ENCODE results near the gene MT1H. TPM values are rescaled to one million over a fixed set of nuclear protein-coding genes. Genes with fewer than 3 reads are reported as not detected.

MT1H gene
- total RNA-seq, 2 donors from 2014 or later = 4.9 to 8.8 TPM

DNA sequence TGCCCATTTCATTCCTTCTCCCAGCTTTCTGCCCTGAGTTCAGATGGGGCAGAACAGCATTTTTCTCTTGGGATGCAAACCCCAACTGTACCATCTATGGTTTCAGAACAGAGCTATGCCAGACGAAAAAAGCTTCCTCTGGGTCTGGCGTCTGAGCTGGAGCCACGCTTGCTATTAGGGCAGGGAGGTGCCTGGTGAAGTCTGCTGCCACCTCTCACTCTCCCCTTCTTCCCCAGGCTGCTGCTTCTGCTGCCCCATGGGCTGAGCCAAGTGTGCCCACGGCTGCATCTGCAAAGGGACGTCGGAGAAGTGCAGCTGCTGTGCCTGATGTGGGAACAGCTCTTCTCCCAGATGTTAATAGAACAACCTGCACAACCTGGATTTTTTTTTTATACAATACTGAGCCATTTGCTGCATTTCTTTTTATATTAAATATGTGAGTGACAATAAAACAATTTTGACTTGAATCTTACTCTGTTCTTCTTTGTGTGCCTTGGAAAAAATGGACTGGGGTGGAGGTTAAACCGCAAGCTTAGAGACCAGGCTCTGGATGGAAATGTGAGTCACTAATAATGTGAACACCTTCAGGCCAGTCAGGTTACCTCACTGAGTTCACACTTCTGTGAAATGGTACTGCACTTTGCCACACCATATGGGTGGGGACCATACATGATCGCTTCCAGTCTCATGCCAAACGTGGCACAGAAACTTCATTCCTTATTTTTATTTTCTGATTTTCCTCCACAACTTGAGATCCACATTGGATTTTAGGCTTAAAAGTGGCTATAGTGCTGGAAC lies 32.8 kb upstream of the MT1H start:
- no peak for TF ChIP-seq POLR2A (IDR thresholded peaks at IDR 0.05)
- TF ChIP-seq, protein P1, sequence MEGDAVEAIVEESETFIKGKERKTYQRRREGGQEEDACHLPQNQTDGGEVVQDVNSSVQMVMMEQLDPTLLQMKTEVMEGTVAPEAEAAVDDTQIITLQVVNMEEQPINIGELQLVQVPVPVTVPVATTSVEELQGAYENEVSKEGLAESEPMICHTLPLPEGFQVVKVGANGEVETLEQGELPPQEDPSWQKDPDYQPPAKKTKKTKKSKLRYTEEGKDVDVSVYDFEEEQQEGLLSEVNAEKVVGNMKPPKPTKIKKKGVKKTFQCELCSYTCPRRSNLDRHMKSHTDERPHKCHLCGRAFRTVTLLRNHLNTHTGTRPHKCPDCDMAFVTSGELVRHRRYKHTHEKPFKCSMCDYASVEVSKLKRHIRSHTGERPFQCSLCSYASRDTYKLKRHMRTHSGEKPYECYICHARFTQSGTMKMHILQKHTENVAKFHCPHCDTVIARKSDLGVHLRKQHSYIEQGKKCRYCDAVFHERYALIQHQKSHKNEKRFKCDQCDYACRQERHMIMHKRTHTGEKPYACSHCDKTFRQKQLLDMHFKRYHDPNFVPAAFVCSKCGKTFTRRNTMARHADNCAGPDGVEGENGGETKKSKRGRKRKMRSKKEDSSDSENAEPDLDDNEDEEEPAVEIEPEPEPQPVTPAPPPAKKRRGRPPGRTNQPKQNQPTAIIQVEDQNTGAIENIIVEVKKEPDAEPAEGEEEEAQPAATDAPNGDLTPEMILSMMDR (IDR thresholded peaks at IDR 0.05) = no peak
- no peaks in the 10 kb centered on the region for H3K27me3 ChIP-seq
- 79 to 83% methylated on average over 9 of the region's 9 CpGs for WGBS, 2 donors
- intact Hi-C loops (cut with DNase I) = no loop called here
- H3K9me3 ChIP-seq = no peaks in the 10 kb centered on the region
- no peak overlapping the region for H3K27ac ChIP-seq
- ATAC-seq (no peak), DNase-seq (no peak)
- H3K4me3 ChIP-seq = no peak overlapping the region
- no peaks in the 10 kb centered on the region for H3K36me3 ChIP-seq (replicated peaks in 1 of 2; ENCODE audit: insufficient read depth in 1 of 2, low read depth in 2 of 2)
- H3K4me1 ChIP-seq = peaks cover 26% of the 10 kb centered on the region

DNA sequence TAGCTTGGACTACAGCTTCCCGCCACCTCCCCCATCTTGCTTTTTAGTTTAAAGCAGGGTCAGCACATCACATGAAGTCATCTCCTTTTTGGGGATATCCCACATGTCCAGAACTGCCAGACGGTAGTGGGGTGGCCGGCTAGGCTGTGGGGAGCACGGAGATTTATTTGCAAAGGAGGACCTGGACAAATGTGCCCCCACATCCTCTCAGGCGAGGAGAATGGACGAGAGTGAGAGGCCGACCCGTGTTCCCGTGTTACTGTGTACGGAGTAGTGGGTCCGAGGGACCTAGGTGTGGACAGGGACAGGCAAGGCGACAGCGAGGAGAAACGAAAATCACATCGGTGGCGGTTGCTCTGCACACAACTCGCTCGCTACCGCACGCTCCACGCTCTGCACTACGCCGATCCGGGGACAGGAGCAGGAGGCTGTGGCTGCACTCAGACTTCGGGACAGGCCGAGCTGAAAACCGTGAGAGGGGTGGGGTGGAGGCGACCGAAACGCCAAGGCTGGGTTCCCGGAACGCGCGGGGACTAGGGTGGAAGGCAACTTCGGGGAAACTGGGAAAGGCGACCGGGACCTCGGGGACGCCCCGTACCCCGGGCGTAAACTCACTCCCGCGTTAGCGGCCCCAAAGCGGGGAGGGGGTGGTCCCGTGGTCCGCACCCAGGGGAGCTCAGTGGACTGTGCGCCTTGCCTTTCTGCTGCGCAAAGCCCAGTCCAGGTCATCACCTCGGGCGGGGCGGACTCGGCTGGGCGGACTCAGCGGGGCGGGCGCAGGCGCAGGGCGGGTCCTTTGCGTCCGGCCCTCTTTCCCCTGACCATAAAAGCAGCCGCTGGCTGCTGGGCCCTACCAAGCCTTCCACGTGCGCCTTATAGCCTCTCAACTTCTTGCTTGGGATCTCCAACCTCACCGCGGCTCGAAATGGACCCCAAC lies 31.5 kb upstream of the MT1H start, which contains the start of gene MT1A:
Gene MT1A (plus strand): TSS at position 853 of the 937 bp plus-strand sequence. CDS start 73 bp downstream, at position 926.
- H3K36me3 ChIP-seq (replicated peaks in 1 of 2; ENCODE audit: insufficient read depth in 1 of 2, low read depth in 2 of 2) = no peaks in the 10 kb centered on the region
- peak; percentile 82 to 87 (median 84) for DNase-seq
- 13 to 18% methylated on average over 50 to 68 of the region's 68 CpGs for WGBS, 2 donors
- ATAC-seq = peak; percentile 80
- peak within 1 kb of the TSS in 3 of 4 donors; percentile 45 to 50 (median 46) for H3K27ac ChIP-seq
- peaks cover 20% of the 10 kb centered on the region for H3K4me1 ChIP-seq
- no peaks in the 10 kb centered on the region for H3K27me3 ChIP-seq
- H3K4me3 ChIP-seq = peak within 1 kb of the TSS in 1 of 2 donors; percentile 0
- no peaks in the 10 kb centered on the region for H3K9me3 ChIP-seq
- TF ChIP-seq, protein P1 (IDR thresholded peaks at IDR 0.05) = no peak
- peak; percentile 63 to 83 (median 77) for TF ChIP-seq POLR2A (IDR thresholded peaks at IDR 0.05)
- intact Hi-C loops (cut with DNase I) = no loop called here

DNA sequence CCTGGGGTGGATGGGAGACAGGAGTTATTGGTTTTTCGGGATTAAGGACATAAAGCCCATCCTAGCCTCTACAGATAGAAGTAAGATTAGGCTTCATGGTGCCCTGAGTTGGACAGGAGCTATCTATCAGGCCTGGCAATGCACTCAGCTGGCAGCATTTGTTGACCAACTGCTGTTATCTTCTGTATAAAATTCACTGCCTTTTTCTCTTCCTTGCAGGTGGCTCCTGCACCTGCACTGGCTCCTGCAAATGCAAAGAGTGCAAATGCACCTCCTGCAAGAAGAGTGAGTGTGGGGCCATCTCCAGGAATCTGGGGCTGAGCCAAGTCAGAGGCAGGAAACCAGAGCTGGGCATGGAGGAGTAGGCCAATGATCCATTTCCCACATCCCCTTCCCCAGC lies 30.6 kb upstream of the MT1H start:
- DNase-seq (no peak), ATAC-seq (no peak)
- Histone ChIP-seq H3K4me3 (no peak overlapping the region), H3K9me3 (no peaks in the 10 kb centered on the region), H3K36me3 (replicated peaks in 1 of 2; ENCODE audit: insufficient read depth in 1 of 2, low read depth in 2 of 2) (no peaks in the 10 kb centered on the region), H3K4me1 (peaks cover 21% of the 10 kb centered on the region), H3K27me3 (no peaks in the 10 kb centered on the region), H3K27ac (peak overlapping the region in 1 of 4 donors; percentile 50)
- intact Hi-C loops (cut with DNase I) = no loop called here
- WGBS, 2 donors = 29 to 50% methylated on average over 1 of the region's 1 CpG
- TF ChIP-seq, protein P1 (IDR thresholded peaks at IDR 0.05) = no peak
- TF ChIP-seq POLR2A (IDR thresholded peaks at IDR 0.05) = no peak

DNA sequence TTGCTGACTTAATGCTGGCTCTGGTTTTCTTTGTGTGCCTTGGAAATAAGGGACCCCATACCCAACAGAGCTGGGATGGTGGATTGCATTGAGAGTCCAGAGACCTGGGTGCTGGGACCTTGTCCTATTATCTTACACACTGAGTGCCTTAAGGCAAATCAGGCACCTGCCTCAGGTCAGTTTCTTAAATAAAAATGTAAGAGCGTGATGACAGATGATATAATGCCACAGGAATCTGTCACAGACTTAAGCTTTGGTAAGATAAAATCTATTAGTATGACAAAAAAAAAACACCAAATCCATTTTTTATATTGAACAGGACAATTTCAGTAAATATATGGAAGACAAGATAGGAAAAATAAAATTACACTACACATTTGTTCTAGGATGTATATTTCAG lies 29.5 kb upstream of the MT1H start:
- WGBS, 2 donors = 87 to 92% methylated on average over 1 of the region's 1 CpG
- intact Hi-C loops (cut with DNase I) = no loop called here
- H3K4me1 ChIP-seq = peaks cover 24% of the 10 kb centered on the region
- H3K36me3 ChIP-seq (replicated peaks in 1 of 2; ENCODE audit: insufficient read depth in 1 of 2, low read depth in 2 of 2) = no peaks in the 10 kb centered on the region
- H3K27me3 ChIP-seq = no peaks in the 10 kb centered on the region
- TF ChIP-seq, protein P1 (IDR thresholded peaks at IDR 0.05) = no peak
- TF ChIP-seq POLR2A (IDR thresholded peaks at IDR 0.05) = no peak
- H3K9me3 ChIP-seq = no peaks in the 10 kb centered on the region
- H3K27ac ChIP-seq = no peak overlapping the region
- DNase-seq (no peak), ATAC-seq (no peak)
- no peak overlapping the region for H3K4me3 ChIP-seq
